Femur (tissue), 1 donor: ENCODE results near the gene NCKAP5.

Experiments used
- DNase-seq: peaks from one replicate; pipeline ENCODE4 v3.0.0-alpha.2; 2017

Gene NCKAP5

GRCh38 chr2:132975193-132976105, 592.8 kb downstream of the NCKAP5 start:
- DNase-seq, result no peak

GRCh38 chr2:132974467-132975095, 593.7 kb downstream of the NCKAP5 start:
- no peak for DNase-seq

- no peak for DNase-seq
These were observed 596.8 kb downstream of the NCKAP5 start for GRCh38 chr2:132971310-132972061.

- no peak for DNase-seq
These were observed 598.8 kb downstream of the NCKAP5 start for GRCh38 chr2:132969371-132969985.

GRCh38 chr2:132965460-132965859, 602.8 kb downstream of the NCKAP5 start:
- no peak for DNase-seq

GRCh38 chr2:132963161-132963560, 605.1 kb downstream of the NCKAP5 start:
- no peak for DNase-seq

GRCh38 chr2:132958887-132959286, 609.4 kb downstream of the NCKAP5 start:
- no peak for DNase-seq

GRCh38 chr2:132955871-132956615, 612.2 kb downstream of the NCKAP5 start:
- no peak for DNase-seq

- no peak for DNase-seq
These were observed 614.5 kb downstream of the NCKAP5 start for GRCh38 chr2:132953771-132954170.

GRCh38 chr2:132951008-132951714, 617.1 kb downstream of the NCKAP5 start:
- no peak for DNase-seq

- DNase-seq, result no peak
These were observed 619.2 kb downstream of the NCKAP5 start for GRCh38 chr2:132949108-132949507.

- DNase-seq, result no peak
These were observed 620.1 kb downstream of the NCKAP5 start for GRCh38 chr2:132948211-132948610.

- DNase-seq, result peak; percentile 44
These were observed 624.4 kb downstream of the NCKAP5 start for GRCh38 chr2:132943829-132944228.

- no peak for DNase-seq
These were observed 626.8 kb downstream of the NCKAP5 start for GRCh38 chr2:132941296-132942020.

GRCh38 chr2:132937629-132938028, 630.6 kb downstream of the NCKAP5 start:
- DNase-seq, result no peak

GRCh38 chr2:132936791-132937190, 631.5 kb downstream of the NCKAP5 start:
- DNase-seq, result no peak

GRCh38 chr2:132936261-132936660, 632.0 kb downstream of the NCKAP5 start:
- no peak for DNase-seq

- no peak for DNase-seq
These were observed 638.5 kb downstream of the NCKAP5 start for GRCh38 chr2:132929786-132930185.

- DNase-seq, result no peak
These were observed 644.5 kb downstream of the NCKAP5 start for GRCh38 chr2:132923787-132924186.

GRCh38 chr2:132915812-132916549, 652.3 kb downstream of the NCKAP5 start:
- no peak for DNase-seq
